HG03159 (cell line): Measurements from ENCODE around the gene SRRM5.
A peak's percentile ranks its signal among the peaks of the same experiment; 100 is the strongest.
"Not testable (repeated sequence)": the region's sequence is repeated elsewhere in the genome, so short reads cannot be mapped to it uniquely, and the experiment has no call there.

Experiments
- ATAC-seq: cut with Tn5 transposase; IDR thresholded peaks from one replicate; pipeline ENCODE4 v1.9.1; 2021; ENCODE audit warnings: mild to moderate bottlenecking, moderate library complexity; ENCODE audit not compliant: unreplicated experiment

Gene SRRM5

DNA sequence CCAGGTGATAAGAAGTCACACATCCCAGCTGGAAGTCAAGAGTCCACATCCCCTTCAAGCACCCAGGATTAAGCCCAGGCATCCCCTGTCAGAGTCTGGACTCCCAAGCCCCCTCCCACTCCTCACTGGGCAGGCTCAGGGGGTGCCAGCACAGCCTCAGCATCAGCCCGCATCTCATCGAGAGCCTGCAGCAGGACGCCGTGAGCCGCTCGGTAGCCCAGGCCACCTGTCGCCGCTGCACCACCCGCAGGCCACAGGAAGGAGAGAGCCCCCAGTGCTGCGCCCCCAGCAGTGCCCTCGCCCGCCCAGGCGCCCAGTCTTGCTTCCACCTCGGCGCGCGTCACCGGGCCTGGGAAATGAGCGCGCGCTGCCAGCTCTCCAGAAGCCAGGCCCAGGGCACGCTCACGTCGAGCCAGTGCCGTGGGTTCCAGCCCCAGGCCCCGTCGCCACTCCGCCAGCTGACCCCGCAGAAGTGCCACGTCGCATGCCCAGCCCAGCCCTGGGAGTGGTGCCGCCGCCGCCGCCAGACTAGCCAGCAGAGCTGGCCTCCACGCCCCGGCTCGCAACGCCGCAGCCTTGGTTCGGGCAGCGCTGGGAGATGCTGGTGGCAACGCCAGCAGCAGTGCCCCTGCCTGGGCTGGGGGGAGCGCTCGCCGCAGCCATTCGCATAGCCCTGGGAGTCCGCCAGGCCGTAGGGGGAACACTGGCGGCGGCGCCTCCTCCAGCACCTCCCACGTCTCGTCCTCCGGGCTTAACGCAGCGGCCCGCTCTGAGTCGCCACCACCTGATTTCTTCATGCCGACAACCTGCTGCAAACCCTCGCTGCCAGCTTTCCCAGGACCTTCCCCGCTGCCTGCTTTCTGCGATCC, 19.8 kb upstream of the SRRM5 start:
- no peak for ATAC-seq

DNA sequence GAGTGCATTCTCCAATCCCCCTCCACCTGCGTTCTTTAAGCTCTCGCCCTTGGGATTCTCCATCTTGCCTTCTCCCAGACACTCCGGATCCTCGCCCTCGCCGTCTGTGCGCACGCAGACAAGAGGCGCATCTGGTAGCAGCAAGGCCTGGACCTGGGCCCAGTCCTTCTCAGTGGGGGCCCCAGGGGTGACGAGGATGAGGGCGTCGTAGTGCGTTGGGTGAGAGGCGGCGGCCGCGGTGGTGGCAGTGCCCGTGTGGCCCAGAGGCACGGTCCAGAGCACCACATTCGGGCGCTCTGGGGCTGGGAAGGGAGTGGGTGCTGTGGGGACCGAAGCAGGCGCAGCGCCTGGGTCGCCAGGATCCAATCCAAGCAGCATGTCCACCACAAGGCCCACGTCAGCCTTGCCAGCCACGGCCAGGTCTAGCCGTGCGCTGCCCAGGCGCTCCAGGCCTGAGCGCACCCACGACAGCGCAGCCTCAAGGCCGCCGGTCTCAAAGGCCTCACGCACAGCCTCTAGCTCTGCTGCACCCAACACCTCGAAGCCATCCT, 19.0 kb upstream of the SRRM5 start:
- ATAC-seq = no peak

- ATAC-seq = no peak
These were observed 17.7 kb upstream of the SRRM5 start for GRCh38 chr19:43594081-43594697.

DNA sequence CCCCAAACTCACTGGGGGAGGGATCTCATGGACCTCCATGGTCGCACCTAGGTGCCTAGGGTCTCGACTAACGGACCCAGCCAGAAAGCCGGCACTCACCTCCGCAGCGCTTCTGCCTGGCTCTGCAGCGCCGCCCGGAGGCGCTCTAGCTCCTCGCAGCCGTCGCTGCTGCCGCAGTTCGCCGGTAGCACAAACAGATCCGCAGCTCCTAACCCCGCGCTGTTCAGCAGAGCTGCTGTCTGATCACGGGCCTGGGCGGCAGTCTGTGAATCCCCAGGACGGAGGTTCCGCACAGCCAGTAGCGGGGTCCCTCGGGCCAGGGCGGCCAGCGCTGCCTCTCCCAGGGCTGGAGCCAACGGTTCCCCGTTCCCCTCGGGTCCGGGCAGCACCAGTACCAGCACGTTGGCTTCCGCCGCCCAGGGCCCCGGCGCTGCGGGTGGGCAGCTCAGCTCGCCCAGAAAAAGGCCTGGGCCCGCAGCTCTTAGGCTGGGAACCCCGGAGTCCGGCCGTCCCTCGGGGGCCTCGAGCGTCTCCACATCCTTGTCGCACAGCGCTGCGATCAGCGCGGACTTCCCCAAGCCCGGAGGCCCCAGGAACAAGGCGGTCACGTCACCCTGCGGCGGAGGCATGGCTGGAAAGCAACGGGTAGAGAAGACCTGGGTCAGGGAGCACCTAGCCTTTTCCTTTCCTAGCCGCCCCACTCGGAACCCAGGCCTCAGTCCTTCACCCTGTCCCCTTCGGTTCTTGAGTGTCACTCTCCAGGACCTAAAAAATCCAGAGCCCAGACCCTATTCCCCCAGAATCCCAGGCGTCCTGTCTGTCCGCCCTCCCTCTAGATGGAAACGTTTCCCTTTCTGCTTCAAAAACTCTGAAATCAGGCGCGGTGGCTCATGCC, 16.9 kb upstream of the SRRM5 start:
- no peak for ATAC-seq

GRCh38 chr19:43595605-43595998, 16.3 kb upstream of the SRRM5 start:
- ATAC-seq = peak; percentile 7

DNA sequence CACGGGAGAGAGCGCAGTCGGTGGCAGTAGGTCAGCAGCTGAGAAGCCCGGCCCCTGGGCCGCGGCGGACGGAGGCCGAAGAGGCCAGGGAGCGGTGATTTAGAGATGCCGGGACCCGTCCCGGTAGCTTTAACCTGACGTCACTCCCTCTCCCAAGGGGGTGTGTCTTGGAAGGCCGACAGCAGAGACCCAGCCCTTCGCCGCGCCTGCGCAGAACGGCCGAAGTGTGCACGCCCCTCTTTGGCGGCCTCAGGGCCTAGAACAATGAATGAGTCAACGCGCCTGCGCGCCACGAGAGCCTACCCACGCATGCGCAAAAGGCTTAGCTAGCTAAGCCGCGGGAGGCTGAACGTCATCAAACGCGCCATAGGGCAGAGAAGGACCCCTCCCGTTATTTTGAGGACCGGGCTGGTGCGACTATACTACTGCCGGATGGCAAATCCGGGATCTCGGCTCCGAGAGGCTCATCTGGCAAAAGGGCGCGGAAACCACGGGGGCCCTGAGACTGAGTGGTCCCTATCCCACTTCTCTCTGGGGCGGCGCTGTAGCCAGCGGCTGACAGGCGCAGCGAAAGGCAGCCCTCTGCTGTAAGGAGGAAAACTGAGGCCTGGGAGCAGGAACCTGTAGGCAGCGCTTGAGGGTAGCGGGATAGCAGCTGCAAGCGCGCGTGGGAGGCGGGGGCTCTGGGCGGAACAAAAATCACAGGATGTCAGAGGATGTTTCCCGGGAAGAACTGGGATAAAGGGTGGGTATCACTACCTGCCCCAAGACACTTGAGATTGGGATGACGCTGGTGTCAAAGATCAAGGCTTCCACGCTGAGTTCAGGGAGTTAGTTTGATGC, 15.7 kb upstream of the SRRM5 start, which contains the start of the genes IRGQ and ZNF576:
IRGQ (minus strand) TSS at position 136 of the 843 bp plus-strand sequence. CDS start 796 bp downstream, outside the sequence.
ZNF576 (plus strand) TSS at position 597 of the 843 bp plus-strand sequence. CDS start 514 bp downstream, outside the sequence.
- ATAC-seq = peak; percentile 75

DNA sequence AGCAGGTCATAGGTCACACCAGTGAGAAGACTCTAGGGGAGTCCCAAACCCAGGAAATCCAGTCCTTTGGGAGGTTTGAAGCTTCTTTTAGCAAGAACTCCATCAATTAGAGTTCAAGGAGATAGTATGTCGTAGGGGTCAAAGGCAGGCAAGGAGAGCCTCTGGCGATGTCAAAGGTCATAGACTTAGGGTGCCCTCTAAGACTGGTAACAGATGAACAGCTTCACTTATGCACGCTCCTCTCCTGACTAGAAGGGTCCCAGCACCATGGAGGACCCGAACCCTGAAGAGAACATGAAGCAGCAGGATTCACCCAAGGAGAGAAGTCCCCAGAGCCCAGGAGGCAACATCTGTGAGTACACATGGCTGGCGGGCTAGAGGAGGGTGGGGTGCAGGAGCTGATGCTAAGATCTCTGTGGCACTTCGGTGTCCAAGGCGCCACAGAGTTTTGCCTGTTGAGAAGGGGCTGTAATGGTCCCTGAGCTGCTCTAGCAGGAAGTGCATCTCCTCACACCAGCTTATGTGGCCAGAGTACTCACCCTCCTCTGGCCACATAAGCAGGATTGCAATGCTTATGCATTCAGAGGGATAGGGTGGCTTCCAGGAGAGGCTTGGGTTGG, 14.9 kb upstream of the SRRM5 start:
- ATAC-seq = no peak

DNA sequence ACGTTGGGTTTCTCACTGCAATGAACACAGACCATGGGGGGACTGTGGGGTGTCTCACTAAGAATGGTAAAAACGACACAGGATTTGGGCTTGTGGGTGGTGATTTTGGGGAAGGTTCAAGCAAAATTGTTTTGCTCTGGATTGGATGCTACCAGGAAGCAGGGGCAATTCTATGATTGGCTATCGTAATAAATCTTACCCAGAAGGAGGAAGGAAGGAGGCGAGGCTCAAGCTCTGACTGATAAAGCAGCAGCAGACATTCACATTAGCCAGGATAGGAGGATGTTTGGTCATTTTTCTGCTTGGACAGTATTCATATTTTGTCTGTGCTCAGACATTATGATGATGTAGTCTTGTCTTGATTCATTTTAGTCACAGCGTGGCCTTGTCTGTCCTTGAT, 14.0 kb upstream of the SRRM5 start:
- ATAC-seq = no peak

DNA sequence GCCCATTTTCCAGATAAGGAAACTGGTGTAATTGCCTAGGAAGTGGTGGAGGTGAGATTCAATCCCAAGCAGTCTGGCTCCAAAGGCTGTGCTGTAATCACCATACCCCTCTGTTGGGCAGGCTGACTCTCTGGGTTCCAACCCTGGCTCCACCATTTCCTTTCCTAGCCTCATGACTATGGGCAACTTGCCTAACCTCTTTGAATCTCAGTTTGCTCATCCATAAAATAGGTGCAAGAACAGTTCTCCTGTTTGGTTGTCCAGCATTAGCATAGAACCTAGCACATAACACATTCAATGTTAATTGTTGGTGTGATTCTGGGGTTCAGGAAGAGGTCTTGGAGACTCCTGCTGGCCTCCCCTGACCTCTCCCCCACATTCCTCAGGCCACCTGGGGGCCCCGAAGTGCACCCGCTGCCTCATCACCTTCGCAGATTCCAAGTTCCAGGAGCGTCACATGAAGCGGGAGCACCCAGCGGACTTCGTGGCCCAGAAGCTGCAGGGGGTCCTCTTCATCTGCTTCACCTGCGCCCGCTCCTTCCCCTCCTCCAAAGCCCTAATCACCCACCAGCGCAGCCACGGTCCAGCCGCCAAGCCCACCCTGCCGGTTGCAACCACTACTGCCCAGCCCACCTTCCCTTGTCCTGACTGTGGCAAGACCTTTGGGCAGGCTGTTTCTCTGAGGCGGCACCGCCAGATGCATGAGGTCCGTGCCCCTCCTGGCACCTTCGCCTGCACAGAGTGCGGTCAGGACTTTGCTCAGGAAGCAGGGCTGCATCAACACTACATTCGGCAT, 13.2 kb upstream of the SRRM5 start:
- no peak for ATAC-seq

DNA sequence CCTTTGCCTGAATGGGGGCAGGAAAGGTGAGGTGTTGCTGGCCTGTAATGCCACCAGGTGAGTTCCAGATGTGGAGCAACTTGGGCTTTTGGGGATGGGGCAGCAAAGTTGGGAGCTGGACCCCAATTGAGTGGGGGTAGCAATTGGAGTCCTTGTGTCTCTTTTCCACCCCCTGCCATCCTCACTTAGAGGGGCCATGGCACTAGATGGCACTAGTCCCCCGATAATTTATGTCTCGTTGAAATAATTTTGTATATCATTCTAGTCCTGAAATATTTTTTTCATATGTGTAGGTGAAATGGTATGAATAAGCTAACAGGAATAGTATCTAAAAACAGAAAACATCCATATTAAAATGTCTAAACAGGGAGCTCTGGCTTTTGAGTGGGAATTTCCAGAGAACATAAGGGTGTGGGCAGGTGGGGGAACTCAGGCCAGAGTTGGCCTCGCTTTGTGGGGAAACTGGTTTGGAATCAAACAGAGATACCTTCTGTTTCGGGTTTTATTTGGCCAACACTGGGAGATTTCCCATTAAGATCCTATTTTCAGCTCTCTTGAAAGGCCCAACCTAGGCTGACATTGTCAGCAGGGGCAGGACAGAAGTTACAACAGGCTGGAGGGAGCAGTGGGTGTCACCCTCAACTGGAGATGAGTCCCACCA, 12.1 kb upstream of the SRRM5 start:
- no peak for ATAC-seq

DNA sequence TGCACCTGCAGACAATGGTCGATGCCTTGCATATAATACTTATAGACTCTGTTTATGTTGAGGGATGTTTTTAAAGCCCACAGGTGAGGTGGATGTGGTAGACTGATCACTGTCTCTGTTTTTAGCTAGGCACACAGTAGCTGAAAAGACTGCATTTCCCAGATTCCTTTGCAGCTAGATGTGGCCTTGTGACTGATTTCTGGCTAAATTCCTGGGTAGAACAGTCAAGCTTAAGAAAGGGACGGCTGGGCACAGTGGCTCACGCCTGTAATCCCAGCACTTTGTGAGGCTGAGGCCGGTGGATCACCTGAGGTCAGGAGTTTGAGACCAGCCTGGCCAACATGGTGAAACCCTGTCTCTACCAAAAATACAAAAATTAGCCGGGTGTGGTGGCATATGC, 11.6 kb upstream of the SRRM5 start:
- not testable (repeated sequence) for ATAC-seq

GRCh38 chr19:43605875-43606568, 5.9 kb upstream of the SRRM5 start:
- ATAC-seq = no peak

DNA sequence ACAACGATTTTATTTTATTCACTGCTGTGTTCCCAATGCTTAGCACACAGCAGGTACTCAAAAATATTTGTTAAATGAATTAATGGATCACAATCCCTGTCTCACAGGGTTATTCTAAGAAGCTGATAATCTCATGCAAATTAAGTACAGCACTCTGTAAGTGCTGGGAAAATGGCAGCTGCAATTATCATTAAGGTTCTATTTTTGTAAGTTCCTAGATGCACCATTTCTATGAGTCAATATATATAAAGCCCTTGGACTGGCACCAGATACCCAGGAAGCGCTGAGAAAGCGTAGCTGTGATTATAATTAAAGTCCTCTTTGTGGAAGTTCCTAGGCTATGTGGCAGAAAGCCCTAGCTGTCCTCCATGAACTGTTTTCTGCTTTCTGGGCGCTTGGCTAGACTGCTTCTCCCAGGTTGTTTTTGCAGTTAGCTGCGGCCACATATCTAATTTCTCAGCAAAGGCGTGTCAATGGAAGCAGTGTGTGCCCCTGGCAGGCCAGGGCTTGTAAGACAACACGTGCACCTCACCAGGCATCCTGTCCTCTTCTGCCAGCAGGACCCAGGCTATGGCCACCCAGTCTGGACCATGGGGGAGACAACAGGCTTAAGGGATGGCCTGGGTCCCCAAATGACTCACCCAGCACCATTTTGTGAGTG, 5.2 kb upstream of the SRRM5 start:
- ATAC-seq = no peak

- no peak for ATAC-seq
These were observed 4.4 kb upstream of the SRRM5 start for GRCh38 chr19:43607238-43608205.

DNA sequence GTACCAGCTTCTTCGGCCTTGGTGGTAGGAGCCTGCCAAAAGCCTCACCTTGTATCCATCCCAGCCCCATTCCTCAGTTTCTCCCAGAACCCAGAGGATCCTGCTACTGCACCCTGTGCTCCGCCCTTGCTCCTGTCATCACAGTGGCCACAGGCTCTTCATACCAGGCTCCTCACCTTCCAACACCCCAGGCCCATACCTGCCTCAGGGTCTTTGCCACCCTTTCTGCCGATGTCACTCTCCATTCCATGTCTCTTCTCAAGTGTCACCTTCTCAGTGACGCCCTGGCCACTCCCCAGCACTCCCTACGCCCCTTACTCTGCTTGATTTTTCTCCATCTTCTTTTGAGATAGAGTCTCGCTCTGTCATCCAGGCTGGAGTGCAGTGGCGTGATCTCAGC, 2.0 kb upstream of the SRRM5 start:
- ATAC-seq = no peak

DNA sequence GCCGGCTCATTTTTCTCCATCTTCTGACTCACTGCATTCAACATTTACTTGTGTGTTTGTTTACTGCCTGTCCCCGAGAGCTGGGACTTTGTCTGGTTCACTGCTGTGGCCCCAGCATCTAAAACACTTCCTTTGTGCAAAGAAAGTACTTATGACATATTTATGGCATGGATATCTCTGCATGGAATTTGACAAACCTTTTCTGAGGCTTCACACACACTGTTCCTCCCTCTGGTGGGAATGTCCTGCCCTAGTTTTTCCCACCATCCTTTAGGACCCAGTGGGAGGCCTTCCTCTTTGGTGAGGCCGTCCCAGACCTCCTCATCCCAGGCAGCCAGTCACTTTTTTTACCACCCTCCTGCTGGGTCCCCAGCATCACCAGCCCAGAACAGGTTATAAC, 1.4 kb upstream of the SRRM5 start:
- no peak for ATAC-seq
